ENCODE measurements around the gene TCL1A.

DNA sequence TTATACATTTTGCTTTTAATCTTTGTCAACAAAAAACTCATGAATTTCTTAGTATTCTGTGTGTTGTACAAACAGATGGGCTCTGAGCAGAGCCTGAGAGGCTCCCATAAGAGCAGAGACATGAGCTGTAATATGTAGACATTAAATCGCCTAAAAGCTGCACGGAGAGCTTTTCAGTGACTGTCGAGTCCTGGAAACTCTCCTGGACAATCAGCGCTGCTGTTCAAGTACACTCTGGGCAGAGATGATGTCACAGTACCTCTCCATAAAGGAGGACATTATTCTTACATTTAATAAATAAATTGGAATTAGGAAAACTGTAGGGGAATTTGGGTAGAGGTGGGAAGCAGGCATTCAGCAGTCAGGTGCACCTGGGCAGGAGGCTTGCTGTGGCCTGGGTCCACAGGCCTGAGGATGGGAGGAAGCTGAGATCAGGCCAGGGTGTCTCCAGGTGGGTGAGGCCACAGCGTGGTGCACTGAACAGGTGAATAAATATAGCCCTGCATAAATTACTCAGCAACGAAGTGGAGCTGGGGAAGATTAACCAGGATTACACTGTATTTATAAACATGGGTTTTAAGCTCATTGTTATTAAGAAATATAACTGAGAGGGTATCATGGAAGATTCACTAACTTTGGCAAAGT, 13.3 kb upstream of the TCL1A start:
- TF ChIP-seq, protein P1, sequence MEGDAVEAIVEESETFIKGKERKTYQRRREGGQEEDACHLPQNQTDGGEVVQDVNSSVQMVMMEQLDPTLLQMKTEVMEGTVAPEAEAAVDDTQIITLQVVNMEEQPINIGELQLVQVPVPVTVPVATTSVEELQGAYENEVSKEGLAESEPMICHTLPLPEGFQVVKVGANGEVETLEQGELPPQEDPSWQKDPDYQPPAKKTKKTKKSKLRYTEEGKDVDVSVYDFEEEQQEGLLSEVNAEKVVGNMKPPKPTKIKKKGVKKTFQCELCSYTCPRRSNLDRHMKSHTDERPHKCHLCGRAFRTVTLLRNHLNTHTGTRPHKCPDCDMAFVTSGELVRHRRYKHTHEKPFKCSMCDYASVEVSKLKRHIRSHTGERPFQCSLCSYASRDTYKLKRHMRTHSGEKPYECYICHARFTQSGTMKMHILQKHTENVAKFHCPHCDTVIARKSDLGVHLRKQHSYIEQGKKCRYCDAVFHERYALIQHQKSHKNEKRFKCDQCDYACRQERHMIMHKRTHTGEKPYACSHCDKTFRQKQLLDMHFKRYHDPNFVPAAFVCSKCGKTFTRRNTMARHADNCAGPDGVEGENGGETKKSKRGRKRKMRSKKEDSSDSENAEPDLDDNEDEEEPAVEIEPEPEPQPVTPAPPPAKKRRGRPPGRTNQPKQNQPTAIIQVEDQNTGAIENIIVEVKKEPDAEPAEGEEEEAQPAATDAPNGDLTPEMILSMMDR (IDR thresholded peaks at IDR 0.05 in 4 of 5, conservative IDR thresholded peaks at IDR 0.05 in 1 of 5), result no peak
- TF ChIP-seq POLR2A (IDR thresholded peaks at IDR 0.05), result no peak

Data from gastrocnemius medialis (tissue), 4 donors.